H9 (cell line): ENCODE results near the gene ZBTB20. TPM values are rescaled to one million over a fixed set of nuclear protein-coding genes. Genes with fewer than 3 reads are reported as not detected.

Experiments used
- DNase-seq: peaks from one replicate; pipeline ENCODE4 v3.0.0-alpha.2; 2017
- H2AFZ ChIP-seq: one replicate; pipeline ENCODE4 v1.6.1; 2013; ENCODE audit warnings: mild to moderate bottlenecking, low read length, control low read depth, moderate library complexity
- H2AK5ac ChIP-seq: 2 replicates; pipeline ENCODE4 v1.6.1; 2013; ENCODE audit warnings: low read length, control low read depth, mixed read lengths; ENCODE audit not compliant: insufficient read length
- H2BK120ac ChIP-seq: one replicate; pipeline ENCODE4 v1.6.1; 2013; ENCODE audit warnings: low read depth, mild to moderate bottlenecking, low read length, control low read depth, inconsistent platforms; ENCODE audit not compliant: poor library complexity, severe bottlenecking
- H2BK12ac ChIP-seq: 2 replicates; pipeline ENCODE4 v1.6.1; 2013; ENCODE audit warnings: low read length, control low read depth, mixed read lengths, low read depth; ENCODE audit not compliant: insufficient read length
- H2BK15ac ChIP-seq: 2 replicates; pipeline ENCODE4 v1.6.1; 2013; ENCODE audit warnings: low read depth, low read length, control low read depth
- H2BK20ac ChIP-seq: one replicate; pipeline ENCODE4 v1.6.1; 2013; ENCODE audit warnings: low read depth, mild to moderate bottlenecking, low read length, control low read depth, inconsistent platforms; ENCODE audit not compliant: poor library complexity, severe bottlenecking
- H2BK5ac ChIP-seq: 2 replicates; pipeline ENCODE4 v1.6.1; 2013; ENCODE audit warnings: low read length, control low read depth, mixed read lengths; ENCODE audit not compliant: insufficient read length
- H3K14ac ChIP-seq: 2 replicates; pipeline ENCODE4 v1.6.1; 2013; ENCODE audit warnings: low read length, control low read depth; ENCODE audit not compliant: insufficient read depth
- H3K18ac ChIP-seq: 2 replicates; pipeline ENCODE4 v1.6.1; 2013; ENCODE audit warnings: low read depth, mild to moderate bottlenecking, mixed read lengths, low read length, control low read depth; ENCODE audit not compliant: insufficient read length
- H3K23ac ChIP-seq: 2 replicates; pipeline ENCODE4 v1.6.1; 2013; ENCODE audit warnings: low read length, control low read depth, mixed read lengths, low read depth; ENCODE audit not compliant: insufficient read length
- H3K23me2 ChIP-seq: 2 replicates; pipeline ENCODE4 v1.6.1; 2013; ENCODE audit warnings: low read depth, mild to moderate bottlenecking, mixed read lengths, low read length, control low read depth; ENCODE audit not compliant: insufficient read length, poor library complexity, severe bottlenecking
- H3K27ac ChIP-seq: 2 replicates; pipeline ENCODE4 v1.5.1; 2013; ENCODE audit warnings: low read length, control low read depth, mixed read lengths, low read depth; ENCODE audit not compliant: insufficient read length
- H3K27me3 ChIP-seq: 2 replicates; pipeline ENCODE4 v1.6.1; 2013; ENCODE audit warnings: low read length, control low read depth, inconsistent platforms; ENCODE audit not compliant: insufficient read depth
- H3K4ac ChIP-seq: 2 replicates; pipeline ENCODE4 v1.6.1; 2013; ENCODE audit warnings: low read depth, mild to moderate bottlenecking, control low read depth, inconsistent platforms, low read length, moderate library complexity
- H3K4me1 ChIP-seq: 2 replicates; pipeline ENCODE4 v1.6.1; 2013; ENCODE audit warnings: low read length, control low read depth, inconsistent platforms; ENCODE audit not compliant: insufficient read depth
- H3K4me2 ChIP-seq: 2 replicates; pipeline ENCODE4 v1.6.1; 2013; ENCODE audit warnings: low read length, control low read depth, mixed read lengths; ENCODE audit not compliant: insufficient read length, insufficient read depth
- H3K56ac ChIP-seq: 2 replicates; pipeline ENCODE4 v1.6.1; 2013; ENCODE audit warnings: low read depth, mild to moderate bottlenecking, mixed read lengths, low read length, control low read depth; ENCODE audit not compliant: insufficient read length
- H3K79me1 ChIP-seq: 2 replicates; pipeline ENCODE4 v1.6.1; 2013; ENCODE audit warnings: low read depth, mild to moderate bottlenecking, moderate library complexity, low read length, control low read depth, inconsistent platforms; ENCODE audit not compliant: insufficient read depth, poor library complexity, severe bottlenecking
- H3K79me2 ChIP-seq: 2 replicates; pipeline ENCODE4 v1.6.1; 2013; ENCODE audit warnings: low read length, control low read depth, inconsistent platforms; ENCODE audit not compliant: insufficient read depth
- H3K9ac ChIP-seq: 2 replicates; pipeline ENCODE4 v1.6.1; 2013; ENCODE audit warnings: low read length, control low read depth, mixed read lengths; ENCODE audit not compliant: insufficient read length; ENCODE audit errors: extremely low read depth
- H3K9me3 ChIP-seq: one replicate; pipeline ENCODE4 v1.6.1; 2013; ENCODE audit warnings: low read depth, low read length, inconsistent platforms; ENCODE audit not compliant: control insufficient read depth
- H3T11ph ChIP-seq: one replicate; pipeline ENCODE4 v1.6.1; 2013; ENCODE audit warnings: mild to moderate bottlenecking, low read length, control low read depth, inconsistent platforms
- H4K20me1 ChIP-seq: one replicate; pipeline ENCODE4 v1.6.1; 2013; ENCODE audit not compliant: control insufficient read depth, insufficient read length, insufficient read depth
- H4K5ac ChIP-seq: 2 replicates; pipeline ENCODE4 v1.6.1; 2013; ENCODE audit warnings: low read depth, mild to moderate bottlenecking, mixed read lengths, low read length, control low read depth; ENCODE audit not compliant: insufficient read length
- H4K8ac ChIP-seq: replicated peaks from 2 replicates; pipeline ENCODE4 v1.6.1; 2013; ENCODE audit warnings: low read length, control low read depth, mixed read lengths, low read depth; ENCODE audit not compliant: insufficient read length
- H4K91ac ChIP-seq: 2 replicates; pipeline ENCODE4 v1.6.1; 2013; ENCODE audit warnings: low read depth, mild to moderate bottlenecking, moderate library complexity, mixed read lengths, low read length, control low read depth; ENCODE audit not compliant: insufficient read length
- H3K27ac Mint-ChIP-seq, 3 experiments: 2 replicates in 2 of 3; 3 replicates in 1 of 3; pipeline ENCODE4 v1.8.0; 2020 to 2021; ENCODE audit warnings: mixed read lengths in 3 of 3, mild to moderate bottlenecking in 1 of 3, moderate library complexity in 1 of 3
- H3K27me3 Mint-ChIP-seq: 2 replicates; pipeline ENCODE4 v1.8.0; 2021; ENCODE audit warnings: low read depth, mild to moderate bottlenecking, moderate library complexity, mixed read lengths
- H3K36me3 Mint-ChIP-seq, 3 experiments: 2 replicates in 2 of 3; 3 replicates in 1 of 3; pipeline ENCODE4 v1.8.0; 2020 to 2021; ENCODE audit warnings: low read depth in 3 of 3, mixed read lengths in 3 of 3; ENCODE audit not compliant: insufficient read depth in 1 of 3
- H3K4me1 Mint-ChIP-seq, 2 experiments: 2 replicates each; pipeline ENCODE4 v1.8.0; 2020; ENCODE audit warnings: mixed read lengths in 2 of 2
- H3K4me3 Mint-ChIP-seq, 2 experiments: 2 replicates in 1 of 2; 3 replicates in 1 of 2; pipeline ENCODE4 v1.8.0; 2020 to 2021; ENCODE audit warnings: mild to moderate bottlenecking in 2 of 2, mixed read lengths in 2 of 2, moderate library complexity in 1 of 2
- H3K9me3 Mint-ChIP-seq, 2 experiments: 2 replicates in 1 of 2; 3 replicates in 1 of 2; pipeline ENCODE4 v1.8.0; 2020; ENCODE audit warnings: mild to moderate bottlenecking in 2 of 2, mixed read lengths in 2 of 2, moderate library complexity in 1 of 2
- WGBS: extraction: QIAGEN DNeasy Blood & Tissue Kit; methylation state at CpG from one replicate; pipeline ENCODE4 v1.1.7; 2013; ENCODE audit warnings: missing lambda C conversion rate, low lambda C conversion rate, mixed read lengths; ENCODE audit not compliant: insufficient read length; ENCODE audit errors: extremely low coverage; 5-methylcytosine and 5-hydroxymethylcytosine counted together
- total RNA-seq: library from RNA; stranded (reverse); gene quantifications from 2 replicates; pipeline ENCODE4 v1.2.1, GENCODE V29; 2021
- TF ChIP-seq, protein P1 (sequence below): fragments of 200-600 bp; sonication (generic); conservative IDR thresholded peaks from 3 replicates; pipeline ENCODE4 v1.8.0; 2021; ENCODE audit warnings: antibody characterized with exemption, mild to moderate bottlenecking

ZBTB20 gene
- total RNA-seq, 1 experiment from 2014 or later: 0.70 TPM

DNA sequence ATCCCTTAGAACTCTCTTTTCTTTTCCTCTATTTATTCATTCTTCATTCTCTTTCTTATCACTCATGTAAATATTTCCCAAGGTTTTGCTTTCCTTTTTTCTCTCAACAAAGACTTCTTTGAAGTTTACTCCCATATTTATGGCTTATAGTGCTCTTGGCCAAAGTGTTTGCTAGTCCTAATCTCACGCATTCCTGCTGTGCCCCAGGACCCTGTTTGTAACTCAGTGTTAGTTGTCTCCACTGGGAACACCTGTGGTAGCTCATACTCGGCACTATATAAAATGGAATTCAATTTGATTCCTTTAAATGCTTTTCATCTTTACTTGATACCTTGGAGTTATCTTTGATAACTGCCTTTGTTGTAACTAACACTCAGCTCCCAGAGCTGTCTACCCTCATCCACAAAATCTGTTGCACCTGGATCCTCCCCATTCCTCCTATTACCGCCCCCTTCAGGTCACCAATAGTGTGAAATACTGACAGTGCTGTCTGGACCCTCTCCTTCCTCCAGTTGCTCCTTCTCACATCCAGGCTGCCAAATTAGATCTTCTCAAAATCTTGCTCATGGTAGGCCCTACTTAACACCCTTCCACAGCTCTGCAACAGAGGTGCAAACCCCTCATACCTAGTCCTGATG, 776.4 kb downstream of the ZBTB20 start:
- H2AFZ ChIP-seq: no peak overlapping the region
- H3K9ac ChIP-seq: no peak overlapping the region
- no peaks in the 10 kb centered on the region for H4K20me1 ChIP-seq
- H3K27me3 ChIP-seq: no peaks in the 10 kb centered on the region
- Mint-ChIP-seq H3K9me3 (no peaks in the 10 kb centered on the region), H3K36me3 (no peaks in the 10 kb centered on the region), H3K4me1 (peaks cover 11% of the 10 kb centered on the region in 2 experiments), H3K27me3 (no peaks in the 10 kb centered on the region), H3K27ac (no peak overlapping the region), H3K4me3 (no peak overlapping the region)
- no peaks in the 10 kb centered on the region for H3K79me1 ChIP-seq
- TF ChIP-seq, protein P1, sequence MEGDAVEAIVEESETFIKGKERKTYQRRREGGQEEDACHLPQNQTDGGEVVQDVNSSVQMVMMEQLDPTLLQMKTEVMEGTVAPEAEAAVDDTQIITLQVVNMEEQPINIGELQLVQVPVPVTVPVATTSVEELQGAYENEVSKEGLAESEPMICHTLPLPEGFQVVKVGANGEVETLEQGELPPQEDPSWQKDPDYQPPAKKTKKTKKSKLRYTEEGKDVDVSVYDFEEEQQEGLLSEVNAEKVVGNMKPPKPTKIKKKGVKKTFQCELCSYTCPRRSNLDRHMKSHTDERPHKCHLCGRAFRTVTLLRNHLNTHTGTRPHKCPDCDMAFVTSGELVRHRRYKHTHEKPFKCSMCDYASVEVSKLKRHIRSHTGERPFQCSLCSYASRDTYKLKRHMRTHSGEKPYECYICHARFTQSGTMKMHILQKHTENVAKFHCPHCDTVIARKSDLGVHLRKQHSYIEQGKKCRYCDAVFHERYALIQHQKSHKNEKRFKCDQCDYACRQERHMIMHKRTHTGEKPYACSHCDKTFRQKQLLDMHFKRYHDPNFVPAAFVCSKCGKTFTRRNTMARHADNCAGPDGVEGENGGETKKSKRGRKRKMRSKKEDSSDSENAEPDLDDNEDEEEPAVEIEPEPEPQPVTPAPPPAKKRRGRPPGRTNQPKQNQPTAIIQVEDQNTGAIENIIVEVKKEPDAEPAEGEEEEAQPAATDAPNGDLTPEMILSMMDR: peak; percentile 75
- no peak overlapping the region for H2BK120ac ChIP-seq
- H4K8ac ChIP-seq: no peak overlapping the region
- no peak overlapping the region for H3K4ac ChIP-seq
- no peak overlapping the region for H2BK15ac ChIP-seq
- H2BK5ac ChIP-seq: no peak overlapping the region
- H2AK5ac ChIP-seq: no peak overlapping the region
- no peak overlapping the region for H3K14ac ChIP-seq
- H3K9me3 ChIP-seq: no peaks in the 10 kb centered on the region
- no peaks in the 10 kb centered on the region for H3K4me1 ChIP-seq
- WGBS: no CpG with 5 or more reads among the region's 3 CpGs
- H4K5ac ChIP-seq: no peak overlapping the region
- H3T11ph ChIP-seq: no peak overlapping the region
- no peak overlapping the region for H2BK20ac ChIP-seq
- H3K4me2 ChIP-seq: no peak overlapping the region
- no peaks in the 10 kb centered on the region for H3K23me2 ChIP-seq
- H3K27ac ChIP-seq: no peak overlapping the region
- no peak overlapping the region for H4K91ac ChIP-seq
- DNase-seq: peak; percentile 46
- no peak overlapping the region for H2BK12ac ChIP-seq
- no peak overlapping the region for H3K23ac ChIP-seq
- H3K79me2 ChIP-seq: no peaks in the 10 kb centered on the region
- H3K56ac ChIP-seq: no peak overlapping the region
- H3K18ac ChIP-seq: no peak overlapping the region
